GM19324 (cell line): ENCODE data around the gene PACS2.
"Not testable (repeated sequence)": the region's sequence is repeated elsewhere in the genome, so short reads cannot be mapped to it uniquely, and the experiment has no call there.

ENCODE experiments used
- ATAC-seq: cut with Tn5 transposase; IDR thresholded peaks from one replicate; pipeline ENCODE4 v1.9.1; 2021; ENCODE audit warnings: mild to moderate bottlenecking, moderate library complexity; ENCODE audit not compliant: unreplicated experiment, low FRiP score

Gene PACS2

GRCh38 chr14:105314287-105315200 lies at the start of gene PACS2:
TSS of gene PACS2 (plus strand) at chr14:105314748. CDS start at chr14:105314919, 171 bp downstream.
- peak; percentile 81 for ATAC-seq

GRCh38 chr14:105267820-105268548 lies 46.6 kb upstream of the PACS2 start:
- no peak for ATAC-seq

GRCh38 chr14:105268736-105269354 lies 45.7 kb upstream of the PACS2 start:
- no peak for ATAC-seq

GRCh38 chr14:105269405-105269804 lies 45.1 kb upstream of the PACS2 start:
- ATAC-seq, result no peak

GRCh38 chr14:105271224-105271890 lies 43.2 kb upstream of the PACS2 start:
- ATAC-seq, result no peak

GRCh38 chr14:105272623-105273022 lies 41.9 kb upstream of the PACS2 start:
- ATAC-seq, result no peak

- no peak for ATAC-seq
These were observed 41.5 kb upstream of the PACS2 start for GRCh38 chr14:105273062-105273461.

- ATAC-seq, result no peak
These were observed 39.9 kb upstream of the PACS2 start for GRCh38 chr14:105274637-105275036.

GRCh38 chr14:105275267-105275946 lies 39.1 kb upstream of the PACS2 start:
- no peak for ATAC-seq

GRCh38 chr14:105277448-105277847 lies 37.1 kb upstream of the PACS2 start:
- ATAC-seq, result not testable (repeated sequence)

GRCh38 chr14:105279642-105280361 lies 34.7 kb upstream of the PACS2 start:
- ATAC-seq, result no peak

- ATAC-seq, result no peak
These were observed 34.0 kb upstream of the PACS2 start for GRCh38 chr14:105280525-105280924.

- ATAC-seq, result no peak
These were observed 33.0 kb upstream of the PACS2 start for GRCh38 chr14:105281371-105282097.

GRCh38 chr14:105282098-105282725 lies 32.3 kb upstream of the PACS2 start:
- no peak for ATAC-seq

- no peak for ATAC-seq
These were observed 31.5 kb upstream of the PACS2 start for GRCh38 chr14:105283028-105283427.

- ATAC-seq, result no peak
These were observed 30.6 kb upstream of the PACS2 start for GRCh38 chr14:105283899-105284298.

GRCh38 chr14:105285174-105285573 lies 29.4 kb upstream of the PACS2 start:
- ATAC-seq, result no peak

GRCh38 chr14:105286759-105287144 lies 27.8 kb upstream of the PACS2 start:
- no peak for ATAC-seq
